DMS 273 (cell line): Measurements from ENCODE around the gene C1orf216.
"Not testable (repeated sequence)": the region's sequence is repeated elsewhere in the genome, so short reads cannot be mapped to it uniquely, and the experiment has no call there.

ENCODE experiments used
- DNase-seq: peaks from one replicate; lab custom pipeline; 2025; ENCODE audit not compliant: unreplicated experiment; lab: John Stamatoyannopoulos, UW

Gene C1orf216

DNA sequence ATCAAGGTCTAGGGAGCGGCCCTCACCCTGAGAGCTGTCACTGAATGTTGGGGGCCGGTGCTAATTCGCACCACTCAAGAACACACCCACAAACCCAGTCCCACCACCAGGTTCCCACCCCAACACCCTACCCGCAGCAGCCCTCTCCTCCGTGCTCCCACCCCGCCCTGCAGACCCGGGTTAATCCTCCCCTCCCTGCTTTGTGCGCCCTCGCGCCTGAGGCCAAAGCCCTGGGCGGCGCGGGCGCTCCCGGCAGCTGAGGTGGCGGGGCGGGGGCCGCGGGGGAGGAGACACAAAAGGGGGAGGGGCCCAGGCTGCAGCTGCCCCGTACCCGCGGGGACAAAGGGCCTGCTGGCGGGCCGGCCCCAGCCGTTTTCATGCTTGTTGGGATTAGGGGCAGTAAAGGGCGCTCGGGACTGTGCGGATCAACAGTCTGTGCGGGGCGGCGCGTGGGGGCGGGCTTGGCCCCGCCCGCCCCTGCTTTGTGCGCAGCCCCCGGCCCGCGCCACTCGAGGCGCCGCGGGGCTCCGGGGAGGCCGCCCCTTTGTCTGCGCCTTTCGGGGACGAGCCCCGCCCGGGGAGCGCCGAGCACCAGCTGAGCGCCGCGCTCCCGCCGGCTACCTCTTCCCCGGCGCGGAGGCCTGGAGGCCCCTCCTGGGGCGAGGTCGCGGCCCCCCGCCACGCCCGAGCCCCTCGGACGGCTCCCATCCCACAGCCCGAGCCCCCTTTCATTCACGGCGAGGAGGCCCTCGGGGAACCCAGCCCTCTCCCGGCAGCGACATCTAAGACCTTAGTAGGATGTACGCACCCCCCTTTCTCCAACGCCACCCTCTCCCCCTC, 10.9 kb downstream of the C1orf216 start:
- DNase-seq: peak; percentile 75

DNA sequence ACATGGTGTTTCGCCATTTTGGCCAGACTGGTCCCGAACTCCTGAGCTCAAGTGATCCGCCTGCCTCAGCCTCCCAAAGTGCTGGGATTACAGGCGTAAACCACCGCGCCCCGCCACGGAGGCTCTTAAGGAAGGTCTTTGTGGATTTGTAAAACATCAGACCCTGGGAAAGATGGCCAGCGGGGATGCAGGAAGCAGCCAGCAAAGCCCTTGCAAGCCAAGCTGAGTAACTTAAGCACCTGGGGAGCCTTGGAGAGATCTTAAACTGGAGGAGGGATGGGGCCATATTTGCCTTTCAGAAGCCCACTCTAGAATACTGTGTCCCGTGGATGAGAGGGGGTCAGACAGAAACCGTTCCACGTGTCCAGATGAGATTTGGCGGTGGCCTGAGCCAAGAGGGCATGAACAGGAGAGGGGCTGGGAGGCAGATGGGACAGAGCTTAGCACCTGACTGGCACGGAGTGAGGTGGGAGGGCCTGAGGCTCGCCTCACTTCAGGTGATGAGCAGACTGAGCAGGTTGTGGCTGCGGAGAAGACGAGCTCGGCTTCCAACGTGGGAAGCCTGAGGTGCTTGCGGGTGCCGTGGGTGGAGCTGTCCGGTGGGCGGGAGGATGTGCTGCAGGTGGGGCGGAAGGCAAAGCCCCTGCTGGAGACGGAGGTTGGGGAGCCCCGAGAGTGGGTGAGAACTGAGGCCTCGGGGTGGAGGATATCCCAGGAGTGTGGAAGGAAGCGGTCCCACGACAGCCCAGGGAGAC, 11.7 kb downstream of the C1orf216 start:
- DNase-seq: no peak

DNA sequence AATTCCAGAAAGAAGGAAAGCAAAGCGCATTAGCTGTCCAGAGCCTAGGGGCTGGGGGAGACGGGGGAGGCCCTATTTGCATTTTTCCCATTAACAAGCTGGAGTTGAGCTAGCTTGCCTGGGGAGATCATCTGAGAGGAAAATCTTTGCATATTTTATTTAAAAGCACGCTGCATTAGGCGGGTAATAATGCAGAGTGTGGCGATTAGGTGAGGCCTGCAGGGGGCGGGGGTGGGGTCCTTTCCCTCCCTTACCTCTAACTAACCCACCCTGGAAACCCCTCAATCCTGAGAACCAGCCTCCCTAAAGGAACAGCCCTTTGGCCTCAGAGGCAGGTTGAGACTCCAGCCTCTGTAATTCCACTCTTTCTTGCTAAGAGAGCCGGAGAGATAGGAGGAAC, 16.2 kb downstream of the C1orf216 start:
- no peak for DNase-seq

DNA sequence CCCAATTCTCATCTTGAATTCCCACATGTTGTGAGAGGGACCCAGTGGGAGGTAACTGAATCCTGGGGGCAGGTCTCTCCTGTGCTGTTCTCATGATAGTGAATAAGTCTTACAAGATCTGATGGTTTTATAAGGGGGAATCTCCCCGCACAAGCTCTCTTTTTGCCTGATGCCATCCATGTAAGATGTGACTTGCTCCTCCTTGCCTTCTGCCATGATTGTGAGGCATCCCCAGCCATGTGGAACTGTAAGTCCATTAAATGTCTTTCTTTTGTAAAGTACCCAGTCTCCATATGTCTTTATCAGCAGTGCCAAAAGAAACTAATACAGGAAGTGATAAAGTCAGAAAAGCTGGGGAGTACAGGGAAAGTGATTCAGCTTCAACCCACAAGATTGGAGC, 19.5 kb downstream of the C1orf216 start:
- DNase-seq: not testable (repeated sequence)

DNA sequence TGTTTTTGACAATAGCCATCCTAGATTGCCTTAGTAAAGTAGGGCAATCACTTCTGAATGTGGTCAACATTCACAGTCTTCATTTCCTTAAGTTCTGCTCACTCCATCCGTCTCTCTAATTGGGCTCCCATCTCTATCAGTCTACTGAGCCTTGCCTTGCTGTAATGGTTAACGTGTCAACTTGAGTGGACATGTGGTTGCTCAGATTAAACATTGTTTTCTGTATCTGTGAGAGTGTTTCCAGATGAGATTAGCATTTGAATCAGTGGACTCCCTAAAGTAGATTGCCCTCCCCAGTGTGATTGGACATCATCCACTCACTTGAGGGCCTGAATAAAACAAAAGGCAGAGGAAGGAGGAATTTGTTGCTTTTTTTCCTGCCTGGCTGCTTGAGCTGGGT, 26.4 kb downstream of the C1orf216 start:
- no peak for DNase-seq

DNA sequence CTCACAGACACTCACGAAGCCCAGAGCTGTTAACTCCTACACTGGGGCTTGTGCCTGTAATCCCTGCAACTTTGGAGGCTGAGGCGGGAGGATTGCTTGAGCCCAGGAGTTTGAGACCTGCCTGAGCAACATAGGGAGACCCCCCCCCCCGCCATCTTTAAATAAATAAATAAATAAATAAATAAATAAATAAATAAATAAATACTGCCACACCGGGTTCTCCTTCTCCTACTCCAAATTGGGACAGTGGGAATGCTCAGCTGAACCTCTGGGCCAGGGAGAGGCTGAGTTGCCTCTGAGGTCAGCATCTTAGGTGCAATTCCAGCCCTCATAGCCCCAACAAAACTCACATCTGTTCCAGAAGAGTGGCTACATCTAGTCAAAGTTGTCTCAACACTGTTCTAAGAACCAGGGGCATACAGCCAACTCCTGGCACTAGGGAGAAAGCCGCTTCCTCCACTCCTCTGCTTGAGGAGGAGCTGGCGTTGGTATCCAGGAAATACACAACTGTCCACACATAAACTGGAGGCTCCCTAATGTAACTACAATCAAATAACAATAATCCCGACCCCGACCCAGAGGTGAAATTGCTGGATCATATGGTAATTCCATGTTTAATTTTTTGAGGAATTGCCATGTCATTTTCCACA, 27.0 kb downstream of the C1orf216 start:
- DNase-seq: peak; percentile 17

DNA sequence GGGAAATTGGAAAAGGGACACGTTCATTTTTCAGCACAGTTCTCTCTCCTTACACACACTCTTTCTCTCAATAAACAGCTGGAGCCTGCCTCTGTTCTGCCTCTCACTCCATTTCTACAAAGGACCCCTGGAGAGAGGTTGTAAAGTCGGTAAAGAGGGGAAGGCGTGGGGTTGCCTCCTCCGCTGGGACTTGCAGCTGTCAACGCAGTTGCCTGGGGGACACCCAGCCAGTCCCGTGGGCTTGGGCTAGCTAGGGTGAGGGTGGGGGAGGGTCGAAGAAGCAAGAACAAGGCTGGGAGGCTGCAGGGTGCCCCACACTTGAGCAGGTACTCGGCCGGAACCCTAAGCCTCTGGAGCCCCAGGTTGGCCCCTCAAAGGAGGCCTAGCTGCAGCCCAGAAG, 27.6 kb downstream of the C1orf216 start:
- no peak for DNase-seq

DNA sequence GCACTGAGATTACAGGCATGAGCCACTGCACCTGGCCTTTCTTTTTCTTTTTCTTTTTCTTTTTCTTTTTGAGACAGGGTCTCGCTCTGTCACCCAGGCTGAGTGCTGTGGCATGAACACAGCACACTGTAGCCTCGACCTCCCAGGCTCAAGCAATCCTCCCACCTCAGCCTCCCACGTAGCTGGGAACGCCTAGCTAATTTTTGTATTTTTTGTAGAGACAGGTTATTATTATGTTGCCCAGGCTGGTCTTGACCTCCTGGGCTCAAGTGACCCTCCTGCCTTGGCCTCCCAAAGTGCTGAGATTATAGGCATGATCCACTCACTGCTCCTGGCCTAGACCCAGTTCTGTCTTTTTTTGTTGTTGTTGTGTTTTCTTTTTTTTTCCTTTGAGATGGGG, 28.6 kb downstream of the C1orf216 start:
- DNase-seq: not testable (repeated sequence)

DNA sequence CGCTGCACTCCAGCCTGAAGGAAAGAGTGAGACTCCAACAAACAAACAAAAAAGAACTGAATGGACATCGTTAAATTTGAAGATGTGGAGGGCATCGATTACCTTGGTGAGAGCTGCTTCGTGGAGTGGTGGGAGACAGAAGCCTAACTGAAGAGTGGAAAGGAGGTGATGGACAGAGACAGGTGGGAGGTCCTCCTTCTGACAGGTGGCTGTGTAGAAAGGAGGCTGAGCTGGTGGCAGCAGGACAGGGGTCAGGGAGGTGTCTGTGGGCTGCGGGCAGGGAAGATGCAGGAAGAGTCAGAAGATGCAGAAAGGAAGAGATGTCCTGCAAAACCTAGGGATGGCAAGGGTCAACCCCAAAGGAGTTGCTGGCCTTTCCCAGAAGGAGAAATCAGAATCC, 30.5 kb downstream of the C1orf216 start:
- DNase-seq: no peak

DNA sequence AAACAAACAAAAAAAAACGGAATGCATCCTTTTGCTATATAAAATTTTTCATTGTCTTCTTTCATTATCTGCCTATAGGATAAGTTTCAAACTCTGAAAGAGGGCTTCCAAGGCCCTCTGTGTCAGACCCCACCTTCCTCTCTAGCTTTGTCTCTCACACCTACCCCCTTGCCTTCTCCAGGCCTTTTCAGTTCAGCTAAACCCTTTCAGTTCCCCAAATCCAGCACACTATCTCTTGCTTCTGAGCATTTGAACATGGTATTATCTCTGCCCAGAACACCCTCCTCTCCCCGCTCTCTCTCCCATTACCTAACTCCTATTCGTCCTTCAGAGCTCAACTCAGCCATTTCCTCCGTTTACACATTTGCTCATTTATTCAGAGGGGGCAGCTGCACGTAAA, 35.7 kb downstream of the C1orf216 start:
- no peak for DNase-seq

DNA sequence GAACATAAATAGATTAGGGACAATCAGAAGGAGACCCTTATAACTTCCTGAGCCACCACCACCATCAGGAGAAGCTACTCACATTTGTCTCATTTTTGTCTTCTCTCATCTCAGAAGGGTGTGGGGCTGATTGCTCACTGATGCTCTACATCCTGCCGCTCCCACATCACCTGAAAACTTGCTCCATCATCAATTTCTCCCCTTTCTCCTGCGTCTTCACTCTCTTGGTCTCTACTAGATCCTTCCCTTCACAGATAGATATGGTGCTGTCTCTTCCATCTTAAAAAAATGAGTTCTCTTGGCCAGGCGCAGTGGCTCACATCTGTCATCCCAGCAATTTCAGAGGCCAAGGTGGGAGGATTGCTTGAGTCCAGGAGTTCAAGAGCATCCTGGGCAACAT, 38.4 kb downstream of the C1orf216 start:
- DNase-seq: no peak

DNA sequence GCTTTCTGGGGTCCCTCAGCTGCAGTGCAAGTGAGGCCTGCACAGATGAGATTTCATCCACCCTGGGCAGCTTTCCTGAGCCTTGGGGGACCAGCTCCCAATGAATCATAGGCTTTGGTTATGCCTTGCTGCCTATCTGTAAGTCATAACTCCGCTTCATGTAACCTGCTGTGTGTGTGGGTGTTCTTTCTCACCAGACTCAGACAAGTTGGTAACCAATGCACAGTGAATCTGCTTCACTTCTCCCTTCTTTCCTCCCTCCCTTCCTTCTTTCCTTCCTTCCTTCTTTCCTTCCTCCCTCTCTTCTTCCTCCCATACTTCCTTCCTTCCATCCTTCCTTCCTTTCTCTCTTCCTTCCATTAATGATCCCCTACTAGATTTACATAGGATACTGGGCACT, 42.9 kb downstream of the C1orf216 start:
- DNase-seq: no peak

DNA sequence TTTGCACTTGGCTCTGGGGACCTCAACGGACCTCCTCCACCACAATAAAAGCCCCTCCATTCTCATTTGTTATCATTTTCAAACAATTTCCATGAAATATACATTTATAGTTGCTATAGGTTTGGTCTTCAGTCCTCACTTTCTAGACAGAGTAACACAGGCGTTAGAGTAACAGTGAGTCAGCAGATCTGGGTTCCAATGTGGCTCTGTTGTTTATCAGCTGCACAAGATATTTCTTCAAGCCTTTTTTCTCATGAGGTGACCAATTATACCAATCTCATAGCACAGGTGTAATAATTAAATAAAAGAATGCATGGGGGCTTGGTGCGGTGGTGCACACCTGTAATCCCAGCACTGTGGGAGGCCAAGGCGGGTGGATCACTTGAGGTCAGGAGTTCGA, 44.6 kb downstream of the C1orf216 start:
- DNase-seq: no peak

DNA sequence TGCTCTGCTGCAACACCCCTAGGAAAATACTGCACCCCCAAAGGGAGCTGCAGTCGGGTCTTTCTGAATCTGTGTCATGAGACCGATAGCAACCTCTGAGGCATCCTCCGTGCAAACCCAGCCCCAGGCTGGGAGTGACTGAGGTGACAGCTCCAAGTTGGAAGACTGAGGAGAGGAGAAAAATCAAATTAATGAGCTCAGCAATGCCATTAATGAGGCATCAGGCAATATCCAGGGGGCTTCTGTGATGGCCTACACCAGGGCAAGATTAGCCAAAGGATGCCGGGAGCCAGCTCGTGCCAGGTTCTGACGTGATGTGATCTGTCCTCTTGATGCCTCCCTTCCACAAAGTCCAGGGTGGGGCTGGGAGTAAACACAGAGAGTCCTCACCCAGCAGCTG, 46.6 kb downstream of the C1orf216 start:
- no peak for DNase-seq

DNA sequence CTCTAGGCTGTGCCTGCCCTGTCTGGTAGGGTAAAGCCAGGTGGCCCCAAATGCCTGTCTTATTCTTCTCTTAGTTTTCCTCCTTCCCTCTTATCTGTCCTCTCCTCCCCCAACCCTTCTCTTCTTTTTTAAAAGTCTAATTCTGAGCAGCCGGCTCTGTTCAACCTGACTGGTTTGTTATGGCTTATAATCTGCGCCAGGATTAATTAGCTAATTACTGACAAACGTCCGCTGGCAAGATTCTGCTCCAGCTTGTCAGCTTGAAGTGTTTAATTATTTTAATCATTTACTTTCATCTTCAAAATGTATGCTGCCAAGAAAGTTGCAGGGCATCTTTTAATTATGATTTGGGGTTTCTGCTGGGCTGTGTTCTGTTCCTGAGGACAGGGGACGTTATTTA, 50.2 kb downstream of the C1orf216 start:
- peak; percentile 19 for DNase-seq

DNA sequence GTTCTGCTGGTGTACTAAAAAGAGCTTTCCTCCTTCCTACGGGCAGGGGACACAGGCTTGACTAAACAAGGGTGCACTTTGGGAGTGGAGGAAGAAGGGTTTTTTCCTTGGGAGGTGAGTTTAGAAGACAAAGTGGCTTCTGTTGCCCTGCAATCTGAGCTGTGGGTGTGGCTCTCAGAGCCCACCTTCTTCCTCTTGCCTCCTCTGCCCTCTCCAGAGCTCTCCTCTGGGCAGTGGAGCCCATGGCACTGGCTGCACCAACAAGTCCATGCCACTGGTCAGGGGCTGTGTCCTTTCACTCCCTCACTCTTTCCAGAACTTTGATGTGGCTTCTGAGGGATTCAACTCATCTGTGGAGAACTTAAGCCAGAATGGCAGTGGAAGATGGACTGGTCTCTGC, 51.8 kb downstream of the C1orf216 start:
- no peak for DNase-seq

DNA sequence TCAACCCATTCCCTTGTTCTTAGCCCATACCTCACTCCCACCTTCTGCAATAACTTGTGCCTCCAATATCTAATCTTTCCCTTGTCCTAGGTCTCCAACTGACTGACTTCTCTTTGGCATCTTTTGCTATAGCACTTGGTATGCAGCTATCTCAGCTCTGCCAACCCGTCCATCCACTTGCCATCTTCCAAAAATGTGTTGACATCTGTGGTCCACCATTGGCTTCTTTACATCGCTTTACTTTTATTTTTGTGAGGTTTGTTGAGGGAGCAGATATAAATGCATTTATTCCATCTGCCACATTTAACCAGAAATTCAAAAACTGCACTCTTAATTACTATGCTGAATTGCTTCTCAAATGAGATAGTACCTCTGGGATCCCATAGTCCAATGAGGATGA, 52.5 kb downstream of the C1orf216 start:
- DNase-seq: no peak
